HCT116 (cell line): ENCODE results near the gene C20orf204. TPM values are rescaled to one million over a fixed set of nuclear protein-coding genes. Genes with fewer than 3 reads are reported as not detected.

Source experiments
- ATAC-seq: fragments of 200-7000 bp; cut with Tn5 transposase; 2 replicates; pipeline ENCODE4 v1.9.1; 2020; ENCODE audit warnings: mild to moderate bottlenecking, moderate library complexity
- BruUV-seq: library from RNA; stranded (reverse); fragments of 400-500 nt; replicated peaks from 2 replicates; lab custom pipeline; 2021; lab: Mats Ljungman, UMichigan
- CTCF ChIA-PET: fragments of 300-600 bp; sonication (Branson Sonifier 250); formaldehyde crosslinking; loops from one replicate; lab custom pipeline; 2021; ENCODE audit warnings: antibody characterized with exemption; lab: Charles Lee
- POLR2A ChIA-PET: fragments of 300-600, 350-600 bp; sonication (Branson Sonifier 250); formaldehyde crosslinking; loops from one replicate; lab custom pipeline; 2021; ENCODE audit warnings: antibody characterized with exemption; lab: Charles Lee
- RAD21 ChIA-PET, 2 experiments: fragments of 300-600 bp; sonication (Branson Sonifier 250); formaldehyde crosslinking; loops; one replicate each; lab custom pipeline; 2023; ENCODE audit warnings: low total read pairs in 2 of 2; ENCODE audit not compliant: uncharacterized antibody in 2 of 2, unreplicated experiment in 2 of 2, low non-redundant PET in 1 of 2; lab: Charles Lee
- DNase-seq: peaks from one replicate; pipeline ENCODE4 v3.0.0-alpha.2; 2010; ENCODE audit warnings: low read depth, low spot score
- H2AFZ ChIP-seq: fragments of 200-600 bp; shearing (Covaris generic), sonication (generic); 2 replicates; pipeline ENCODE4 v1.6.1; 2017; ENCODE audit warnings: low read depth, mixed run types, mixed read lengths, antibody characterized with exemption, low read length; ENCODE audit not compliant: poor library complexity, severe bottlenecking
- H3K27ac ChIP-seq: 2 replicates; pipeline ENCODE4 v1.5.1; 2012; ENCODE audit warnings: low read depth, low read length
- H3K27me3 ChIP-seq: fragments of 200-600 bp; sonication (generic); 2 replicates; pipeline ENCODE4 v1.6.1; 2016; ENCODE audit warnings: mixed run types, low read length, mixed read lengths; ENCODE audit not compliant: insufficient read depth
- H3K36me3 ChIP-seq, 2 experiments: fragments of 200-500 bp in 1 of 2; fragments of 200-600 bp in 1 of 2; sonication (Bioruptor generic) in 1 of 2; sonication (generic) in 1 of 2; 2 replicates each; pipeline versions ENCODE4 v1.5.1 to v1.6.1; 2014 to 2016; ENCODE audit warnings: low read length in 2 of 2, inconsistent platforms in 1 of 2, mixed read lengths in 1 of 2, mixed run types in 1 of 2; ENCODE audit not compliant: insufficient read depth in 2 of 2, control insufficient read depth in 1 of 2
- H3K4me1 ChIP-seq, 2 experiments: fragments of 200-600 bp in 1 of 2; sonication (generic) in 1 of 2; 2 replicates each; pipeline versions ENCODE4 v1.5.1 to v1.6.1; 2012 to 2017; ENCODE audit warnings: low read length in 2 of 2, inconsistent platforms in 1 of 2, mild to moderate bottlenecking in 1 of 2, mixed read lengths in 1 of 2, mixed run types in 1 of 2, moderate library complexity in 1 of 2; ENCODE audit not compliant: insufficient read depth in 2 of 2, control insufficient read depth in 1 of 2
- H3K4me2 ChIP-seq: fragments of 200-600 bp; sonication (generic); 2 replicates; pipeline ENCODE4 v1.6.1; 2017; ENCODE audit warnings: mixed run types, low read length, mixed read lengths
- H3K4me3 ChIP-seq, 2 experiments: fragments of 200-600 bp in 1 of 2; sonication (generic) in 1 of 2; replicated peaks in 1 of 2; 2 replicates each; pipeline ENCODE4 v1.5.1; 2011 to 2016; ENCODE audit warnings: low read length in 2 of 2, control low read depth in 1 of 2, low read depth in 1 of 2, mild to moderate bottlenecking in 1 of 2, mixed read lengths in 1 of 2, mixed run types in 1 of 2
- H3K79me2 ChIP-seq: fragments of 200-600 bp; sonication (generic); 2 replicates; pipeline ENCODE4 v1.6.1; 2017; ENCODE audit warnings: mild to moderate bottlenecking, mixed run types, low read length, moderate library complexity, mixed read lengths; ENCODE audit not compliant: insufficient read depth
- H3K9ac ChIP-seq: fragments of 200-600 bp; sonication (generic); 2 replicates; pipeline ENCODE4 v1.6.1; 2016; ENCODE audit warnings: low read length, mixed read lengths
- H3K9me2 ChIP-seq: fragments of 200-600 bp; sonication (generic), shearing (Covaris generic); 2 replicates; pipeline ENCODE4 v1.6.1; 2017; ENCODE audit warnings: mixed run types, mild to moderate bottlenecking, moderate library complexity; ENCODE audit not compliant: insufficient read depth
- H3K9me3 ChIP-seq, 2 experiments: fragments of 200-500 bp in 1 of 2; fragments of 200-600 bp in 1 of 2; sonication (Bioruptor generic) in 1 of 2; sonication (generic) in 1 of 2; 2 replicates each; pipeline ENCODE4 v1.6.1; 2014 to 2017; ENCODE audit warnings: low read length in 2 of 2, mixed read lengths in 2 of 2, inconsistent platforms in 1 of 2, low read depth in 1 of 2, mild to moderate bottlenecking in 1 of 2, mixed run types in 1 of 2, moderate library complexity in 1 of 2; ENCODE audit not compliant: control insufficient read depth in 1 of 2, insufficient read depth in 1 of 2
- H4K20me1 ChIP-seq: fragments of 200-600 bp; sonication (generic), shearing (Covaris generic); 2 replicates; pipeline ENCODE4 v1.6.1; 2017; ENCODE audit warnings: mixed run types, mild to moderate bottlenecking, moderate library complexity; ENCODE audit not compliant: insufficient read depth
- CBX3 ChIP-seq: IDR thresholded peaks from 2 replicates; pipeline ENCODE4 v1.6.1; 2012; ENCODE audit warnings: low read depth
- CEBPB ChIP-seq: IDR thresholded peaks from 2 replicates; pipeline ENCODE4 v1.6.1; 2012; ENCODE audit warnings: low read depth
- CTCF ChIP-seq, 3 experiments: fragments of 200-600 bp in 1 of 3; sonication (generic) in 1 of 3; IDR thresholded peaks in 2 of 3; conservative IDR thresholded peaks in 1 of 3; 2 replicates each; pipeline ENCODE4 v1.5.1; 2012 to 2017; ENCODE audit warnings: low read depth in 2 of 3, low read length in 2 of 3, antibody characterized with exemption in 1 of 3, borderline replicate concordance in 1 of 3, control low read depth in 1 of 3, mild to moderate bottlenecking in 1 of 3, mixed read lengths in 1 of 3, mixed run types in 1 of 3, moderate library complexity in 1 of 3; ENCODE audit not compliant: insufficient read depth in 1 of 3
- EZH2 ChIP-seq: fragments of 200-600 bp; sonication (generic); IDR thresholded peaks from 2 replicates; pipeline ENCODE4 v1.6.1; 2017; ENCODE audit warnings: antibody characterized with exemption, mixed run types
- MAX ChIP-seq: IDR thresholded peaks from 2 replicates; pipeline ENCODE4 v1.6.1; 2012
- POLR2A ChIP-seq: IDR thresholded peaks from 2 replicates; pipeline ENCODE4 v1.7.0; 2011; ENCODE audit warnings: borderline replicate concordance; ENCODE audit not compliant: insufficient read depth, insufficient read length; ENCODE audit errors: extremely low read depth
- POLR2AphosphoS5 ChIP-seq: IDR thresholded peaks from 2 replicates; pipeline ENCODE4 v1.6.1; 2011; ENCODE audit warnings: mild to moderate bottlenecking, low read depth, low read length, moderate library complexity
- SP1 ChIP-seq: IDR thresholded peaks from 2 replicates; pipeline ENCODE4 v1.6.1; 2012; ENCODE audit warnings: low read depth
- intact Hi-C: fragments of 100-400 bp; cut with micrococcal nuclease; formaldehyde crosslinking; loops from 2 replicates; pipeline ENCODE4 v1.10.0; 2022
- total RNA-seq: library from RNA; stranded (reverse); gene quantifications from one replicate; pipeline ENCODE4 v1.2.1, GENCODE V29; 2021; ENCODE audit not compliant: unreplicated experiment
- TF ChIP-seq, protein P1 (sequence below): IDR thresholded peaks from 2 replicates; pipeline ENCODE4 v1.6.1; 2011; ENCODE audit warnings: mild to moderate bottlenecking, low read length, moderate library complexity; ENCODE audit not compliant: insufficient replicate concordance; ENCODE audit errors: extremely low read depth

C20orf204 gene
- total RNA-seq, 1 experiment from 2014 or later = 2.5 TPM

GRCh38 chr20:64080013-64080812, 44.2 kb downstream of the C20orf204 start, which contains the start of gene OPRL1:
Gene OPRL1, plus strand, starts transcription at chr20:64080082. Its CDS starts 12,639 bp downstream, at chr20:64092721.
- CTCF ChIA-PET = interaction anchor here (1.1 to 1.5 kb wide), 2 partner anchors 12 to 22 kb away, joined by 3 read pairs; no protein-coding TSS in a partner anchor

More at GRCh38 chr20:64080013-64080812, 44.2 kb downstream of the C20orf204 start, which contains the start of gene OPRL1:
- POLR2A ChIA-PET = no interaction called here
- no peaks in the 10 kb centered on the region for H3K9me2 ChIP-seq
- H4K20me1 ChIP-seq = no peaks in the 10 kb centered on the region
- no peak within 1 kb of the TSS for H2AFZ ChIP-seq
- H3K36me3 ChIP-seq = no peaks in the 10 kb centered on the region
- H3K4me1 ChIP-seq = peaks cover 14 to 21% of the 10 kb centered on the region in 2 experiments
- H3K9ac ChIP-seq = peak within 1 kb of the TSS; percentile 87
- BruUV-seq = no TSS peak
- DNase-seq = no peak
- ATAC-seq = no peak
- H3K9me3 ChIP-seq = no peaks in the 10 kb centered on the region
- RAD21 ChIA-PET = no interaction called here
- H3K4me2 ChIP-seq = peak within 1 kb of the TSS; percentile 99
- H3K79me2 ChIP-seq = peaks cover 9% of the 10 kb centered on the region; the same call in 1 of the 2 replicates
- no peaks in the 10 kb centered on the region for H3K27me3 ChIP-seq
- no peak for TF ChIP-seq SP1
- no peak for TF ChIP-seq POLR2A
- no peak for TF ChIP-seq CTCF (IDR thresholded peaks at IDR 0.05 in 2 of 3, conservative IDR thresholded peaks at IDR 0.05 in 1 of 3; ENCODE audit: borderline replicate concordance in 1 of 3, insufficient read depth in 1 of 3, low read depth in 2 of 3, low read length in 2 of 3)
- no peak for TF ChIP-seq POLR2AphosphoS5
- no peak for TF ChIP-seq EZH2
- TF ChIP-seq, protein P1, sequence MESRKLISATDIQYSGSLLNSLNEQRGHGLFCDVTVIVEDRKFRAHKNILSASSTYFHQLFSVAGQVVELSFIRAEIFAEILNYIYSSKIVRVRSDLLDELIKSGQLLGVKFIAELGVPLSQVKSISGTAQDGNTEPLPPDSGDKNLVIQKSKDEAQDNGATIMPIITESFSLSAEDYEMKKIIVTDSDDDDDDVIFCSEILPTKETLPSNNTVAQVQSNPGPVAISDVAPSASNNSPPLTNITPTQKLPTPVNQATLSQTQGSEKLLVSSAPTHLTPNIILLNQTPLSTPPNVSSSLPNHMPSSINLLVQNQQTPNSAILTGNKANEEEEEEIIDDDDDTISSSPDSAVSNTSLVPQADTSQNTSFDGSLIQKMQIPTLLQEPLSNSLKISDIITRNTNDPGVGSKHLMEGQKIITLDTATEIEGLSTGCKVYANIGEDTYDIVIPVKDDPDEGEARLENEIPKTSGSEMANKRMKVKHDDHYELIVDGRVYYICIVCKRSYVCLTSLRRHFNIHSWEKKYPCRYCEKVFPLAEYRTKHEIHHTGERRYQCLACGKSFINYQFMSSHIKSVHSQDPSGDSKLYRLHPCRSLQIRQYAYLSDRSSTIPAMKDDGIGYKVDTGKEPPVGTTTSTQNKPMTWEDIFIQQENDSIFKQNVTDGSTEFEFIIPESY = no peak
- TF ChIP-seq CEBPB = no peak
- TF ChIP-seq CBX3 = no peak
- no peak for TF ChIP-seq MAX
- peak within 1 kb of the TSS; percentile 79 to 96 for H3K4me3 ChIP-seq
- intact Hi-C loops = no loop called here
- H3K27ac ChIP-seq = peak within 1 kb of the TSS; percentile 67
